Measurements from ENCODE around the gene SELENOK.

DNA sequence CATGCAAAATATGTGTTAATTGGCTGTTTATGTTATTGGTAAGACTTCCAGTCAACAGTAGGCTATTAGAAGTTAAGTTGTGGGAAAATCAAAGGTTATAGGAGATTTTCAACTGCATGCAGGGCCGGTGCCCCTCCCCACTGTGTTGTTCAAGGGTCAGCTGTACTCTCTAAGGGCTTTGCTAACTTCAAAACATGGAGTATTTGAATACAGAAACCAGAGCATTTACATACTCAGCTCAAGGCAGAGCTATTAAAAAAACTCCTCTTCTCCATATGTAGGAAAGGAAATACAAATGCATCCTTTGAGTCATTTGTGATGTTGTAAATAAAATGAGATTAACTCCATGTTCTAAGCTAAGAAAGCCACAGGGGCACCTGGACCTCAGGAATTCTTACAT, 28.5 kb downstream of the SELENOK start:
- TF ChIP-seq, protein P1, sequence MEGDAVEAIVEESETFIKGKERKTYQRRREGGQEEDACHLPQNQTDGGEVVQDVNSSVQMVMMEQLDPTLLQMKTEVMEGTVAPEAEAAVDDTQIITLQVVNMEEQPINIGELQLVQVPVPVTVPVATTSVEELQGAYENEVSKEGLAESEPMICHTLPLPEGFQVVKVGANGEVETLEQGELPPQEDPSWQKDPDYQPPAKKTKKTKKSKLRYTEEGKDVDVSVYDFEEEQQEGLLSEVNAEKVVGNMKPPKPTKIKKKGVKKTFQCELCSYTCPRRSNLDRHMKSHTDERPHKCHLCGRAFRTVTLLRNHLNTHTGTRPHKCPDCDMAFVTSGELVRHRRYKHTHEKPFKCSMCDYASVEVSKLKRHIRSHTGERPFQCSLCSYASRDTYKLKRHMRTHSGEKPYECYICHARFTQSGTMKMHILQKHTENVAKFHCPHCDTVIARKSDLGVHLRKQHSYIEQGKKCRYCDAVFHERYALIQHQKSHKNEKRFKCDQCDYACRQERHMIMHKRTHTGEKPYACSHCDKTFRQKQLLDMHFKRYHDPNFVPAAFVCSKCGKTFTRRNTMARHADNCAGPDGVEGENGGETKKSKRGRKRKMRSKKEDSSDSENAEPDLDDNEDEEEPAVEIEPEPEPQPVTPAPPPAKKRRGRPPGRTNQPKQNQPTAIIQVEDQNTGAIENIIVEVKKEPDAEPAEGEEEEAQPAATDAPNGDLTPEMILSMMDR (IDR thresholded peaks at IDR 0.05; ENCODE audit: poor library complexity, severe bottlenecking): no peak
- TF ChIP-seq EP300 (conservative IDR thresholded peaks at IDR 0.05; ENCODE audit: poor library complexity, severe bottlenecking): no peak
- no peak for TF ChIP-seq POLR2AphosphoS5 (IDR thresholded peaks at IDR 0.05)
- no peak for TF ChIP-seq EZH2 (IDR thresholded peaks at IDR 0.05; ENCODE audit: borderline replicate concordance, insufficient read depth, low read length, poor library complexity, severe bottlenecking)
- no peak for TF ChIP-seq SMC3 (conservative IDR thresholded peaks at IDR 0.05; ENCODE audit: poor library complexity)
- no peak for TF ChIP-seq REST (IDR thresholded peaks at IDR 0.05; ENCODE audit: borderline replicate concordance)
- no peak for TF ChIP-seq RAD21 (conservative IDR thresholded peaks at IDR 0.05)
- TF ChIP-seq MXI1 (conservative IDR thresholded peaks at IDR 0.05; ENCODE audit: poor library complexity, severe bottlenecking): no peak
